Nephron progenitor cell (in vitro differentiated cells): Measurements from ENCODE around the gene TSPEAR.
A peak's percentile ranks its signal among the peaks of the same experiment; 100 is the strongest.

ENCODE experiments used
- DNase-seq: peaks from one replicate; pipeline ENCODE4 v3.0.0; 2021
- H3K27ac Mint-ChIP-seq: 2 replicates; pipeline ENCODE4 v1.8.0; 2021; ENCODE audit warnings: mild to moderate bottlenecking, moderate library complexity, mixed read lengths
- H3K27me3 Mint-ChIP-seq: 2 replicates; pipeline ENCODE4 v1.8.0; 2021; ENCODE audit warnings: mild to moderate bottlenecking, low read depth, mixed read lengths; ENCODE audit not compliant: poor library complexity
- H3K36me3 Mint-ChIP-seq: 2 replicates; pipeline ENCODE4 v1.8.0; 2021; ENCODE audit warnings: low read depth, mixed read lengths
- H3K4me1 Mint-ChIP-seq: 2 replicates; pipeline ENCODE4 v1.8.0; 2021; ENCODE audit warnings: mixed read lengths
- H3K4me3 Mint-ChIP-seq: 2 replicates; pipeline ENCODE4 v1.8.0; 2021; ENCODE audit warnings: mild to moderate bottlenecking, moderate library complexity, mixed read lengths
- H3K9me3 Mint-ChIP-seq: 2 replicates; pipeline ENCODE4 v1.8.0; 2021; ENCODE audit warnings: mild to moderate bottlenecking, moderate library complexity, mixed read lengths
- TF ChIP-seq, protein P1 (sequence below): fragments of 200-600 bp; sonication (generic); IDR thresholded peaks from 2 replicates; pipeline ENCODE4 v1.5.0; 2021; ENCODE audit warnings: antibody characterized with exemption

The TSPEAR gene

DNA sequence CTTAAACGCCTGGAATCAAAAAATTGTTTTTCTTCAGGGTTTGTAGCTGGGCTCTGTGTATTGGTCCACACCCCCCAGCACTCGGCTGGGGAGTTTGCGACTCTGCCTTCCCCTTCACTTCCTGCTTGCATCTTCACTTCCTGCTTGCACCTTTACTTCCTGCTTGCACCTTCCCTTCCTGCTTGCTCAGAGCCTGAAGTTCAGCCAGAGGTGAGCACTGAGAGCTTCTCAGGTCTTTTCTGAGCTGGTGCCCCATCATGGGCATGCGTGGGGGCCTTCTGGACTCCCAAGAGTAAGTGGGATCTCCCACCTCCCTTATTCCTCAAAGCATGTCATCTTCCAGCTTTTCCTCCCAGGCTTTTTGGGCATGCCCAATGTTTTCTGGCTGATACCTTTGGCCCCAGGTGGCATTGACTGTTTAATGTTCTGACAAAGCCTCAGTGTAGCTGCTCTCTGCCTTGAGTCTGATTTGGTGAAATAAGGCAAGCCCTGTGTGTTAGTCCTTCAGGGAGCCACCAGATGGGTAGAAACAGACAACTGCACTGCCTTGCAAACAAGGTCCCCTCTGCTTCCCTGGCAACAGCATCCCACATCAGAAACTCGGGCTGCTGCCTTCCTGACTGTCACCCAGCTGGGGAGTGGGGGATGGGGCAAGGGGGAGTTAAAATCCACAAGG, 163.6 kb downstream of the TSPEAR start:
- Mint-ChIP-seq H3K4me3 (no peak overlapping the region), H3K9me3 (peaks cover 27% of the 10 kb centered on the region), H3K4me1 (peaks cover 44% of the 10 kb centered on the region), H3K27ac (peak overlapping the region; percentile 20), H3K27me3 (peaks cover 7% of the 10 kb centered on the region), H3K36me3 (peaks cover 18% of the 10 kb centered on the region)
- TF ChIP-seq, protein P1, sequence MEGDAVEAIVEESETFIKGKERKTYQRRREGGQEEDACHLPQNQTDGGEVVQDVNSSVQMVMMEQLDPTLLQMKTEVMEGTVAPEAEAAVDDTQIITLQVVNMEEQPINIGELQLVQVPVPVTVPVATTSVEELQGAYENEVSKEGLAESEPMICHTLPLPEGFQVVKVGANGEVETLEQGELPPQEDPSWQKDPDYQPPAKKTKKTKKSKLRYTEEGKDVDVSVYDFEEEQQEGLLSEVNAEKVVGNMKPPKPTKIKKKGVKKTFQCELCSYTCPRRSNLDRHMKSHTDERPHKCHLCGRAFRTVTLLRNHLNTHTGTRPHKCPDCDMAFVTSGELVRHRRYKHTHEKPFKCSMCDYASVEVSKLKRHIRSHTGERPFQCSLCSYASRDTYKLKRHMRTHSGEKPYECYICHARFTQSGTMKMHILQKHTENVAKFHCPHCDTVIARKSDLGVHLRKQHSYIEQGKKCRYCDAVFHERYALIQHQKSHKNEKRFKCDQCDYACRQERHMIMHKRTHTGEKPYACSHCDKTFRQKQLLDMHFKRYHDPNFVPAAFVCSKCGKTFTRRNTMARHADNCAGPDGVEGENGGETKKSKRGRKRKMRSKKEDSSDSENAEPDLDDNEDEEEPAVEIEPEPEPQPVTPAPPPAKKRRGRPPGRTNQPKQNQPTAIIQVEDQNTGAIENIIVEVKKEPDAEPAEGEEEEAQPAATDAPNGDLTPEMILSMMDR, result no peak
- DNase-seq, result no peak

DNA sequence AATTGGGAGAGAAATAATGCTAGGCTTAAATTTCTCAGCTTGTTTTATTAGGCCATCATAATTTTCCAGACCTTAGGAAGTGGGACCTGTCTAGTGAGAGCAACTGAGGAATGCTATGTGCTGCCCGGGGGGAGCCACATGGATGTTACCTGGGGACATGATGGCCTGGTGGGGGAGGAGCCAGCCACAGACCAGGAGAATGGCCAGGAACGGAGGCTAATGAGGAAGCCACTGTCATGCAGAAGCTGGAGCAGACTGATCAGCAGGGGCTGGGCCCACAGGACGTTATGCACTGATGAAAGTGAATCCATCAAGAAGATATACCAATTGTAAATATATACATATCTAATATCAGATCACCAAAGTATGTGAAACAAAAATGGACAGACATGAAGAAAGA, 166.8 kb downstream of the TSPEAR start:
- Mint-ChIP-seq H3K4me1 (peaks cover 34% of the 10 kb centered on the region), H3K9me3 (peaks cover 27% of the 10 kb centered on the region), H3K36me3 (peaks cover 18% of the 10 kb centered on the region), H3K27ac (no peak overlapping the region), H3K27me3 (peaks cover 7% of the 10 kb centered on the region), H3K4me3 (no peak overlapping the region)
- no peak for DNase-seq
- TF ChIP-seq, protein P1, result no peak

DNA sequence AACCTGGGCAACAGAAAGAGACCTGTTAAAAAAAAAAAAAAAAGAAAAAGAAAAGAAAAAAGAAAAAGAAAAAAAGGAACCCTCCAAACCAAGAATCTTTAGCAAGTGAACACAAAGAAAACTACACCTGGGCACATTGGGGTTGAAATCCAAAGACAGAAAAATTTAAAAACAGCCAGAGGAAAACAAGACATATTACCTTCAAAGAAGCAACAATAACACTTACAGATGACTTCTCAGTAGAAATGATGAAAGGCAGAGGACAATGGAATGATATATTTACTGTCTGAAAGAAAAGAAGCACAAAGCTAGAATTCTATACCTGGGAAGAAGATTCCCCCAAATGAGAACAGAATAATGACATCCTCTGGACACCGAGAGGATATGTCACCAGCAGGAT, 168.7 kb downstream of the TSPEAR start:
- peaks cover 24% of the 10 kb centered on the region for H3K4me1 Mint-ChIP-seq
- H3K36me3 Mint-ChIP-seq, result peaks cover 18% of the 10 kb centered on the region
- no peak for DNase-seq
- H3K27ac Mint-ChIP-seq, result no peak overlapping the region
- H3K27me3 Mint-ChIP-seq, result peaks cover 7% of the 10 kb centered on the region
- H3K4me3 Mint-ChIP-seq, result no peak overlapping the region
- H3K9me3 Mint-ChIP-seq, result peaks cover 25% of the 10 kb centered on the region
- TF ChIP-seq, protein P1, result no peak

DNA sequence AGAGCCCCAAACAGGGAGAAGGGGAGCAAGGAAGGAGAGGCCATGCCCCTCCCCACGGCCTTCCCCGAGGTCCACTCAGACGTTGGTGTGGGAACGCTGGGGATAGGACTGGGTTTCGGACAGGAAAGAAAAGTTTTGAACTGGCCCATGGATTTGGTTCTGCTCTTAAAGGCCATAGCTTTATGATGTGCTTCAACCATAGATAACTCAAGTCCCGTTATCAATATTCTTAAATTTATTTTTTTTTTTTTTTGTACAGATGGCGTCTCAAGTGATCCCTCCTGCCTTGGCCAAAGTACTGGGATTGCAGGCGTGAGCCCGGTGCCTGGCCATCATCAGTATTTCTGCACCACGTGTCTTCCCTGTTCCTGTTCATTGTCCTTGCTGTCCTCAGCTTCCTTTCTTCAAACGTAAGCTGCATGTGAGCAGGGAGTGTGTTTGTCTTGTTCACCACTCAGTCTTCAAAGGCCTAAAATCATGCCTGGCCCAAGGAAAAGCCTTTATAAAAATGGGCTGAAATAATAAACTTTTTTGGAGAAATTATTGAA, 170.6 kb downstream of the TSPEAR start:
- Mint-ChIP-seq H3K9me3 (peaks cover 6% of the 10 kb centered on the region), H3K27me3 (peaks cover 6% of the 10 kb centered on the region), H3K4me3 (no peak overlapping the region), H3K4me1 (peaks cover 21% of the 10 kb centered on the region), H3K27ac (no peak overlapping the region), H3K36me3 (peaks cover 5% of the 10 kb centered on the region)
- DNase-seq, result no peak
- TF ChIP-seq, protein P1, result no peak

DNA sequence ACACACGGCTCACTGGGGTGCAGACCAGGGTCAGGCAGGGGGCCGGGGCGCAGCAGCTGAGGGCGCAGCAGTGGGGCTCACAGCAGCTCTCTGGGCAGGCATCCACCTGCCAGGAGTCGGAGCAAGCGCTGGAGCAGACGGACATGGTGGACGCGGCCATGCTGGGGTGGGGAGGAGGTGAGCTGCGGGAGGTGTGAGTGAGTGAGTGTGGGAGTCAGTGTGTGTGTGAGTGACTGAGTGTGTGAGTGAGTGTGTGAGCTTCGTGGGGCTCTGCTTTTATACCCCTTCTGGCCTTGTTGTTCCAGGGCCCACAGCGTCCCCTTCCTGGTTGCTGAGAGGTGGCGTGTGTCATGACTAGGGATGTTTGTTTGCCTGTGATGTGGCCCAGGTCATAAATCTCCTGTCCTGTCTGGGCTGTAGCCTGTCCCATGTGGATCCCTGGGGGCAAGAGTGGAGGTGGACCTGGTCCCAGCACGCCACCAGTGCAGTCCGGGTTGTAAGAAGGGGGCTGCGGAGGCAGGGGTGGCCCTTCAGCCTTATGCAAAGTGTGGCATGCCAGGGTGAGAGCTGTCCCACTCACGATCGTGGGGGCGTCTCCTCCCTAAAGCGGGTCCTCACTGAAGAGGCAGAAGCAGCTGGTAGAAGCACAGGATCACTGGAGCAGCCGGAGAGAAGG, 171.2 kb downstream of the TSPEAR start, which contains the start of gene KRTAP10-1:
Gene KRTAP10-1, minus strand, starts transcription at position 205 of the 676 bp plus-strand sequence. Its CDS starts 45 bp downstream, at position 160.
- peak within 1 kb of the TSS; percentile 53 for H3K27ac Mint-ChIP-seq
- H3K4me1 Mint-ChIP-seq, result peaks cover 21% of the 10 kb centered on the region
- H3K4me3 Mint-ChIP-seq, result no peak within 1 kb of the TSS
- TF ChIP-seq, protein P1, result no peak
- DNase-seq, result no peak
- H3K9me3 Mint-ChIP-seq, result no peaks in the 10 kb centered on the region
- H3K36me3 Mint-ChIP-seq, result no peaks in the 10 kb centered on the region
- peaks cover 2% of the 10 kb centered on the region for H3K27me3 Mint-ChIP-seq
